Heart right ventricle (tissue), 16 donors: ENCODE data around the gene FCER2. TPM values are rescaled to one million over a fixed set of nuclear protein-coding genes. Genes with fewer than 3 reads are reported as not detected.

ENCODE experiments used
- ATAC-seq, 8 donors: fragments of 200-7000 bp; cut with Tn5 transposase; one replicate each; pipeline ENCODE4 v1.9.1; 2020; ENCODE audit warnings: mild to moderate bottlenecking in 8 of 8, moderate library complexity in 8 of 8, moderate number of reproducible peaks in 1 of 8
- DNase-seq, 2 donors: peaks; one replicate each; pipeline ENCODE4 v3.0.0-alpha.2; 2020
- H3K27ac ChIP-seq, 10 donors: fragments of 200-600 bp; sonication (generic) in 2 of 10; one replicate each; pipeline versions ENCODE4 v1.5.0 to v1.8.0; 2020 to 2022; ENCODE audit warnings: mild to moderate bottlenecking in 3 of 10
- H3K27me3 ChIP-seq, 7 donors: fragments of 200-600 bp; one replicate each; pipeline ENCODE4 v1.8.0; 2021 to 2022; ENCODE audit warnings: mild to moderate bottlenecking in 2 of 7
- H3K36me3 ChIP-seq, 9 donors: fragments of 200-600 bp; sonication (generic) in 1 of 9; one replicate each; pipeline versions ENCODE4 v1.5.0 to v1.8.0; 2020 to 2022; ENCODE audit warnings: mild to moderate bottlenecking in 2 of 9
- H3K4me1 ChIP-seq, 9 donors: fragments of 200-600 bp; sonication (generic) in 1 of 9; one replicate each; pipeline versions ENCODE4 v1.5.0 to v1.8.0; 2020 to 2022; ENCODE audit warnings: mild to moderate bottlenecking in 4 of 9
- H3K4me3 ChIP-seq, 10 donors: fragments of 200-600 bp; sonication (generic) in 2 of 10; one replicate each; pipeline versions ENCODE4 v1.5.0 to v1.8.0; 2020 to 2022; ENCODE audit warnings: mild to moderate bottlenecking in 7 of 10, moderate library complexity in 2 of 10
- H3K9me3 ChIP-seq, 11 donors: fragments of 200-600 bp in 10 of 11; sonication (generic) in 2 of 11; one replicate each; pipeline versions ENCODE4 v1.5.0 to v1.8.0; 2013 to 2022; ENCODE audit warnings: mild to moderate bottlenecking in 2 of 11, control low read depth in 1 of 11, moderate library complexity in 1 of 11
- WGBS, 2 donors: extraction: QIAGEN DNeasy Blood & Tissue Kit; methylation state at CpG; one replicate each; pipeline ENCODE4 v1.1.7; 2013; ENCODE audit warnings: inconsistent platforms in 1 of 2; 5-methylcytosine and 5-hydroxymethylcytosine counted together
- intact Hi-C, 10 donors: fragments of 100-400 bp; cut with DNase I; formaldehyde crosslinking; loops; one replicate each; pipeline versions ENCODE4 v1.11.1 to v1.14.2; 2022
- polyA plus RNA-seq, 2 donors: library from polyadenylated mRNA; stranded (reverse); fragments of 200-250 nt; gene quantifications; one replicate each; pipeline ENCODE4 v1.2.3, GENCODE V29; 2013
- total RNA-seq, 10 donors: library from RNA; stranded (reverse); fragmentation: NEBNext Ultra II Directional in 3 of 10; extraction: Animal tissue kit (Norgen Biotek cat#: 25700) in 3 of 10; gene quantifications; one replicate each; pipeline versions ENCODE4 v1.2.1 to v1.2.4, GENCODE V29; 2021 to 2023
- TF ChIP-seq, protein P1 (sequence below), 9 donors: fragments of 200-600 bp; sonication (generic) in 2 of 9; IDR thresholded peaks; one replicate each; pipeline versions ENCODE4 v1.5.0 to v1.8.0; 2021 to 2022; ENCODE audit warnings: antibody characterized with exemption in 9 of 9, mild to moderate bottlenecking in 5 of 9, moderate library complexity in 1 of 9
- donor health status: Arrhythmogenic right ventricular cardiomyopathy.
- donor health status: ischemic (EF 13 %, LVEDD 7.1; RV severe dilation, severe dysfunction).
- donor health status: healthy with polysubstance abuse.
- donor health status: DM: no; HTN: yes; CAD: no.
- donor health status: DM: no; HTN: no; CAD: no.
- donor health status: ischemic (EF 25% LVEDD 6.9; RV normal size, moderate dysfunction).
- donor health status: ischemic (EF 25% LVEDD 5.7; RV mildly dilated, moderate dysfunction).
- donor health status: healthy.
- donor health status: DM: yes; HTN: yes; CAD: no.
- donor health status: Ischemic cardiomyopathy.
- donor health status: ischemic (EF 35%, LVEDD 5.7; RV mildly dilated, moderate dysfunction).
- donor health status: nonischemic (EF 11% LVEDD 7.7; RV severe dilation, severe dysfunction).
- donor health status: DM: yes; HTN: yes; CAD: no.
- donor health status: PGD.
- donor health status: ischemic (EF 29% LVEDD 5.4; RV normal size, mild dysfunction).
- donor health status: nonischemic (EF 23%, LVEDD 6.1; RV moderate dilation, normal function).

FCER2 gene
- total and polyA plus RNA-seq, 12 donors = 0.13 to 1.0 (median 0.44) TPM; not detected in 5

DNA sequence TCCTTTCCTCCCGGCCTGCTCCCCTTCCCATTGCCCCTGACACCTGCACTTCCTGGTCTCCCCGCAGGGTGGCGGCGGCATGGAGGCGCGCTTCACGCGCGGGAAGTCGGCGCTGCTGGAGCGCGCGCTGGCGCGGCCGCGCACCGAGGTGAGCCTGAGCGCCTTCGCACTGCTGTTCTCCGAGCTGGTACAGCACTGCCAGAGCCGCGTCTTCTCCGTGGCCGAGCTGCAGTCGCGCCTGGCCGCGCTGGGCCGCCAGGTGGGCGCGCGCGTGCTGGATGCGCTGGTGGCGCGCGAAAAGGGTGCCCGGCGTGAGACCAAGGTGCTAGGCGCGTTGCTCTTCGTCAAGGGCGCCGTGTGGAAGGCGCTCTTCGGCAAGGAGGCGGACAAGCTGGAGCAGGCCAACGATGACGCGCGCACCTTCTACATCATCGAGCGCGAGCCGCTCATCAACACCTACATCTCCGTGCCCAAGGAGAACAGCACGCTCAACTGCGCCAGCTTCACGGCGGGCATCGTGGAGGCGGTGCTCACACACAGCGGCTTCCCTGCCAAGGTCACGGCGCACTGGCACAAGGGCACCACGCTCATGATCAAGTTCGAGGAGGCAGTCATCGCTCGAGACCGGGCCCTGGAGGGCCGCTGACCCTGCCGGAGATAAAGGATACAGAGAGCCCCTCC, 19.6 kb downstream of the FCER2 start:
- Histone ChIP-seq H3K4me1 (peaks cover 0 to 25% (median 13%) of the 10 kb centered on the region in 9 donors), H3K9me3 (no peaks in the 10 kb centered on the region), H3K4me3 (peak overlapping the region in 9 of 10 donors; percentile 94 to 100 (median 100)), H3K27ac (peak overlapping the region in 2 of 10 donors; percentile 10 to 99), H3K27me3 (peaks cover 0 to 20% (median 11%) of the 10 kb centered on the region in 7 donors), H3K36me3 (peaks cover 0 to 35% (median 6%) of the 10 kb centered on the region in 9 donors)
- intact Hi-C loops = loop anchor here in 5 of 10 donors (5.0 to 10.0 kb wide), 7 partner anchors 112 to 330 kb away; no protein-coding TSS in a partner anchor
- TF ChIP-seq, protein P1, sequence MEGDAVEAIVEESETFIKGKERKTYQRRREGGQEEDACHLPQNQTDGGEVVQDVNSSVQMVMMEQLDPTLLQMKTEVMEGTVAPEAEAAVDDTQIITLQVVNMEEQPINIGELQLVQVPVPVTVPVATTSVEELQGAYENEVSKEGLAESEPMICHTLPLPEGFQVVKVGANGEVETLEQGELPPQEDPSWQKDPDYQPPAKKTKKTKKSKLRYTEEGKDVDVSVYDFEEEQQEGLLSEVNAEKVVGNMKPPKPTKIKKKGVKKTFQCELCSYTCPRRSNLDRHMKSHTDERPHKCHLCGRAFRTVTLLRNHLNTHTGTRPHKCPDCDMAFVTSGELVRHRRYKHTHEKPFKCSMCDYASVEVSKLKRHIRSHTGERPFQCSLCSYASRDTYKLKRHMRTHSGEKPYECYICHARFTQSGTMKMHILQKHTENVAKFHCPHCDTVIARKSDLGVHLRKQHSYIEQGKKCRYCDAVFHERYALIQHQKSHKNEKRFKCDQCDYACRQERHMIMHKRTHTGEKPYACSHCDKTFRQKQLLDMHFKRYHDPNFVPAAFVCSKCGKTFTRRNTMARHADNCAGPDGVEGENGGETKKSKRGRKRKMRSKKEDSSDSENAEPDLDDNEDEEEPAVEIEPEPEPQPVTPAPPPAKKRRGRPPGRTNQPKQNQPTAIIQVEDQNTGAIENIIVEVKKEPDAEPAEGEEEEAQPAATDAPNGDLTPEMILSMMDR (IDR thresholded peaks at IDR 0.05) = no peak
- no peak for ATAC-seq
- peak in 1 of 2 donors; percentile 28 for DNase-seq
- WGBS, 2 donors = 71 to 78% methylated on average over 74 of the region's 74 CpGs

DNA sequence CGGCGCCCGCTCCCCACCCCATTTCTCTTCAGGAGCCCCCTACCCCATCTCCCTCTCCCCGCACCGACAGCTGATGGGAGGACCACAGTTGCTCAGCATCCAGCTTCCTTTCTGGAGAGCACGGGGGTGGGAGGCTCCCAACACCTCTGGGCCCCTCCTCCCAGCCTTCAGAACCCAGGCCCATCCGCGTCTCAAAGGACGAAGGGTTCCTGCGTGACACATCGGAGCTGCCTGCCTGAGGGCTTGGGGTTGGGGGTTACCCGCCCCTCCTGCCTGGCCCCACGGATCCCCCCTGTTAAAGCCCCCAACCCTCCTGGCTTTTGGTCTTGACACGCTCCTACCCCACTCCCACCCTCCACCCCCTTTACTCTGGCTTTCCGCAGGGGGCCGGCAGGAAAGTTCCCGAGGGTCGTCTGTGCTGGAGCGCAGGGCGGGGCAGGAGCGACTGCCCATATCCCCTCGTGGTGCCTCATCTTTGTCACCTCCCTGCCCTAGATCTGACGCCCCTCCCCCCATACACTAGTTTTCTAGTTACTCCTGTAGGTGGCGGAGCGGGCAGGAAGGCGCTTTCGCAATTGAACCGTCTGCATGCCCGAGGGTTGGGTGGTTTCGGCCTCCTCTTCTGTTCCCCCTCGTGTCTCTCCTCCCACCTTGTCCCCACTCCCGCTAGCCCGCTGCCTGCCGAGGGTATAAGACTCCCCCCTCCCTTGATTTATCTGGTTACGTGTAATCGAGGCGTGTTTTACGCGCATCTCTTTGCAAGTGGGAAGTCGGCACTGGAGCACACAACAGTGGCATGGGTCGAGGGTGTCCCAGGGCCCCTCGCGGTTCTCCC, 20.4 kb downstream of the FCER2 start:
- peak; percentile 63 to 86 (median 70) for ATAC-seq
- Histone ChIP-seq H3K27ac (peak overlapping the region in 9 of 10 donors; percentile 81 to 99 (median 90)), H3K9me3 (no peaks in the 10 kb centered on the region), H3K27me3 (peaks cover 0 to 21% (median 15%) of the 10 kb centered on the region in 7 donors), H3K4me3 (peak overlapping the region; percentile 94 to 100 (median 100)), H3K36me3 (peaks cover 0 to 35% (median 6%) of the 10 kb centered on the region in 9 donors), H3K4me1 (peaks cover 0 to 32% (median 13%) of the 10 kb centered on the region in 9 donors)
- WGBS, 2 donors = 3 to 6% methylated on average over 43 of the region's 43 CpGs
- TF ChIP-seq, protein P1 (IDR thresholded peaks at IDR 0.05) = peak; percentile 4 to 65 (median 37)
- intact Hi-C loops = loop anchor here in 7 of 10 donors (2.0 to 10.0 kb wide), 10 partner anchors 29 to 329 kb away; no protein-coding TSS in a partner anchor
- peak; percentile 67 to 83 for DNase-seq

DNA sequence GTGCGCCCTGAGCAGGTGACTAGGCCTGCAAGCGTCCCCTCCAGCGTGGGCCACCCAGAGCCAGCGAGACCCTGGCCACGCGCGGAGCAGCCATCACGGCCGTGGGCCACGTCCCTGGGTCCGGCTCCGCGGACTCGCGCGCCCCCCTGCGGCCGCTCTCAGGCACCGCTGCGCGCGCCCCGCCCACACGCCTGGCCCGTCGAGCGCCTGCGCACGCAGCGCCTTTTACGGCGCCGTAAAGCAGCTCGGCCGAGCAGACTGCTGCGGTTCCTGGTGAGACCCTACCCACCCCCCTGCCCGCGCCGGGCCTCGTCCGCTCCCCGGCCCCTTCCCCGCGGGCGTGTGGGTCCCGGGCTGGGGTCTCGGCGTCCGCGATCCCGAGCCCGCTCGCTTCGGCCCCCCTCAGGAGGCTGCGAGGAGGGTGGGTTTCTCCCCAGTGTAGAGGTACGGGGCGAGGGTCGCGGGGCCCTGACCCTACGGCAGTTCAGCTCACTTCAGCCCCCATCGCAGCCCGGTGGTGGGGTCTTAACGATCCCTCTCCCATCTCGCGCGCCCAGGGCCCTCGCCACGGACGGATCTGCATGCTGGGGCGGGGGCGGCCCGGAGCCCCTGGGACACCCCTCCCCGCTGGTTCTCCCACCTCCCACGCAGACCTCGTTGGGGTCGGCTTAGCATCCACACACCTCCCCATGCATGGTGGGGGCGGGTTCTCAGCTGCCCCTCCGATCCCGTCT, 21.2 kb downstream of the FCER2 start, which contains the start of gene TRAPPC5:
Gene TRAPPC5 (plus strand): TSS at position 228 of the 734 bp plus-strand sequence. CDS start 1,421 bp downstream, outside the sequence.
- Histone ChIP-seq H3K27me3 (peaks cover 0 to 27% (median 15%) of the 10 kb centered on the region in 7 donors), H3K4me1 (peaks cover 0 to 37% (median 13%) of the 10 kb centered on the region in 9 donors), H3K27ac (peak within 1 kb of the TSS; percentile 33 to 99 (median 90)), H3K36me3 (peaks cover 0 to 35% (median 6%) of the 10 kb centered on the region in 9 donors), H3K9me3 (no peaks in the 10 kb centered on the region), H3K4me3 (peak within 1 kb of the TSS; percentile 94 to 100 (median 100))
- intact Hi-C loops = loop anchor here in 7 of 10 donors (1.0 to 10.0 kb wide), 12 partner anchors 28 to 328 kb away; no protein-coding TSS in a partner anchor
- peak; percentile 87 to 93 (median 88) for ATAC-seq
- TF ChIP-seq, protein P1 (IDR thresholded peaks at IDR 0.05) = peak; percentile 86 to 100 (median 98)
- 0% methylated on average over 74 to 79 of the region's 79 CpGs for WGBS, 2 donors
- peak; percentile 84 to 90 for DNase-seq
